Activated CD8-positive, alpha-beta memory T cell treated with anti-CD3 and anti-CD28 coated beads, Interleukin-2, amount 50 U/mL, for 24 hours (primary cell): ENCODE results near the gene NTRK2.

Experiments used
- DNase-seq: peaks from one replicate; pipeline ENCODE4 v3.0.0-alpha.2; 2020; ENCODE audit errors: extremely low read depth

Gene NTRK2

GRCh38 chr9:84939774-84940173, 270.2 kb downstream of the NTRK2 start:
- no peak for DNase-seq

DNA sequence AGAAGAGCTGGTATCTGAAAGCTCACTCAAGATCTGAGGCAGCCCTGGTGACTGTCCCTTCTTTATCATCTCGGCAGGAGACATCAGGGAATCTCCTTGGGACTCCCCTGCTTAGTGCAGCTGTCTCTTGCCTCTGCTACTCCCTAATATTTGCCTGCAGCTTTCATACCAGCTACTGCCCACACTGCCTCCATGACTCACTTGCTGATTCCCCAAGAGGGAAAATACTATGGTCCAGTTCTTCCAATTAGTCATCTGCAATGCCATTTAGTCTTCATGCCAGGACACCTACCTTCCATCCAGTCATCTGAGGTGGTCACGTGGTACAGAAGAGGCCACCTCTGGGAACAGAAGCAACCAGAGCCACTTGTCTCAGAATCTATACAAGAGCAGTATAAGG, 270.8 kb downstream of the NTRK2 start:
- no peak for DNase-seq

GRCh38 chr9:84941792-84942191, 272.3 kb downstream of the NTRK2 start:
- no peak for DNase-seq

DNA sequence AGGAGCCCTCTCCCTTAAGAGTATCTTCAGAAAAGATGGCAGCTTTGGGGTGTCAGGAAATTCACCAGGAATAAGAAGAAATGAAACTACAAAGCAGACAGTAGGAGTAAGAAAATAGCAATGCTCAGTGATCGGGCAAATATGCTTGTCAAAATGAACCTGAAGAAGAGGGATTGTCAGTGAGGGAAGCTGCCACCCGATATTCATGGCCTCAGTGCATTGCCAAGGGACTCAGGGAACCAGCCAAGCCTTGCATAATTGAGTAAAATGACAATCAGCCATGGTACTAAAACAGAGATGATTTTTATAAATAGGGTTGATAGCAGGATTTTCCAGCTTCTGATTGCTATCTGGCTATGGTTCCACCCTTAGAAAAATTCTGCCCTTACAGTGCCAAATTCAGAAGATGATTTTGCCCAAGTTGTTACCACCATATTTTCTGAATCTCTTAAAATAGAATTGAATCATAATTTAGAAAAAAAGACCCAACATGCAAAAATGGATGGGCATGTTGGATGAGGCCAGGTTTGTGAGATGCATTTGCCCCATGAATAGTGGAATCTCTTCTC, 274.0 kb downstream of the NTRK2 start:
- DNase-seq, result no peak

GRCh38 chr9:84945878-84946538, 276.5 kb downstream of the NTRK2 start:
- DNase-seq, result no peak

GRCh38 chr9:84947412-84947972, 278.0 kb downstream of the NTRK2 start:
- no peak for DNase-seq

DNA sequence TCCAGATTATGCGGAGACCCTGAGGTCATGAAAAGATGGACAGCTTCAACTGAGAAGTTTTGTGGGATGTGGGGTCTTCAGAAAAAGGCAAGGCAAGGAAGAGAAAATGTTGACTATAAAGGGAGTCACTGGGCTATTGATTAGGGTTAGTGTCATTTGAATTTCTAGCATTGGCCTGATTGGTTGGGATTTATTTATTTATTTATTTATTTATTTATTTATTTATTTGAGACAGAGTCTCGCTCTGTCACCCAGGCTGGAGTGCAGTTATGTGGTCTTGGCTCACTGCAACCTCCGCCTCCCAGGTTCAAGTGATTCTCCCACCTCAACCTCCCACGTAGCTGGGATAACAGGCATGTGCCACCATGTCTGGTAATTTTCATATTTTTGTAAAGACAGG, 279.7 kb downstream of the NTRK2 start:
- no peak for DNase-seq

GRCh38 chr9:84949971-84950370, 280.4 kb downstream of the NTRK2 start:
- DNase-seq, result no peak

- DNase-seq, result no peak
Measured at GRCh38 chr9:84950879-84951811, 281.6 kb downstream of the NTRK2 start.

DNA sequence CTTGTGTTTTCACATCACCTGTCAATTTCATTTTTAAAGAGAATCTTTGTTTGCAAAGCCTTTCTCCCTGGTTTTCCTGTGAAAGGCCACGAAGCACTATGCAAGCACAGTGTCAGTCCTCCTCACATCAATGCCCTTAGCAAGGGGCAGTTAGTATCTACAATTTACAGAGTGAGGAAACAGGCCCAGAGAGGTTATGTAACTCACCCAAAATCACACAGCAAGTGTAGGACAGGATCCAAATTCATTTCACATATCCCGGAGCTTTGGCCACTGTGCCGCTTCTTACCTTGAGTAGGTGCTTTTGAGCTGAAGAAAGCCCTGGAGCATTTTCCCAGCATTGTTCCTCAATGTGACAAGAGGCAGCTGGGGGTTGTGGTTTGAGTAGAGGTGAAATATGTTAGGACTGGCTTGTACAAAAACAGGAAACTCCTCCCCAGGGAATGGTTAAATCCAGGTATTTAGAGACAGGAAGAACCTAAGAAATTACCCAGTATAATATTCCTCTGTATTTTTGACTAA, 283.8 kb downstream of the NTRK2 start:
- DNase-seq, result no peak

GRCh38 chr9:84953797-84954705, 284.5 kb downstream of the NTRK2 start:
- no peak for DNase-seq

GRCh38 chr9:84955155-84955554, 285.6 kb downstream of the NTRK2 start:
- DNase-seq, result no peak

GRCh38 chr9:84955971-84956370, 286.4 kb downstream of the NTRK2 start:
- DNase-seq, result no peak

DNA sequence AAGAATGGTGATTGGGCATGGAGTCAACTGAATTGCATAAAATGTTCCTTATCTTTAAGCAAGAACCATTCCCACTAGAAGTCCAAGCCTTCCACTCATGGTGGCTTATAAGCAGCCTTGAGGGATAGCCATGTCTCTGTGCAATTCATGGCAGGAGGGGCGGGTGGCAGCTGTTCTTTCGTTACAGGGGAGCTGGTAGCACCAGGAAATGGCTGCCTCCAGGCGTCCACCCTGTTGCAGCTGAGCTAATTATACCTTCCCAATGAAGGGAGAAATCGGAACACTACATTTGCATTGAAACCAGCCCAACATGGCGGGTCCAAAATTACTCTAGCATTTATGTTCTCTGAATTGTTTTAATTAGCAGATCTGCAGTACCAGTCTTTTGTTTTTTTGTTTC, 289.8 kb downstream of the NTRK2 start:
- DNase-seq, result no peak

DNA sequence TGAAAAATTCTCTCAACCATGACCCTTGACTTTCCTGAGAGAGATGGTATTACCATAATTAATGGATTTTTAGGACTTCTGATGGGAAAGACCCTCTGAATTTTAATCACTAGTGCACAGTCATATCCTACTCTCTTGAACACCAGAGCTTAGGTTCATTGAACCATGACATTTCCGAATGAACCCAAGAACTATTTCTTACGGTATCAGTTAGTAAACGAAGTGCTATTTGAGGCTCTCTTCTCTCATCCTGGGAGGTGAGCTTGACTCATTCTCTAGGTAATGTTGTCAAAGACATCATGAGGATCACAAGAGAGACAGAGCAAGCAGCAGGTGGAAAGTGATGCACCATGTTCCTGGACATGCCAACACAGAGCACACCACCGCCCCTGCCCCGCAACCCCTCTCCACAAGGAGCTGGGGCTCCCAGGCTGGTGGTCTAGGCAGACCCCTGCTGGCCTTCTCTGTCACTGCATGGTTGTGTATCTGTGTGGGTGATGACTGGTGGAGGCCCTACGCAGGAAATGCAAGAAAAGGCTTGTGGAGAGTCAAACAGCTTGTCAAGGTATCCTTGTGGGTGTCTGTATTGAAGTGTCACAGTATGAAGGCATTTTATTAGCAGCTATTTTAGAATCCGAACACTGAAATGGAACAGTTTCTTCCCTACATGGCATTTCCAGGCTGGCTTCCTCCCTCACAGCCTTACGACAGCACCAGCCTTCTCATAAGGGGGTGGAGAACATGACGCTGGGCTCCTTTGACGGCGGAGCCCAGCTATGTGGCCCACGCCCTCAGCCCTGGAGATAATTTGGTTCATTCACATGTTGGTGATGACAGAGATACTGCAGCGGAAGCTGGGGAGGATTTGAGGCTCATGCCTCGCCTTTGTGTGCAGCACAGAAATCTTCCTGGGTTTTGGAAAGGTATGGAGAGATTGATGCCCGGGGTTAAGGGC, 297.6 kb downstream of the NTRK2 start:
- no peak for DNase-seq

- DNase-seq, result no peak
Measured at GRCh38 chr9:84969084-84969483, 299.6 kb downstream of the NTRK2 start.

- no peak for DNase-seq
Measured at GRCh38 chr9:84969736-84970135, 300.2 kb downstream of the NTRK2 start.

DNA sequence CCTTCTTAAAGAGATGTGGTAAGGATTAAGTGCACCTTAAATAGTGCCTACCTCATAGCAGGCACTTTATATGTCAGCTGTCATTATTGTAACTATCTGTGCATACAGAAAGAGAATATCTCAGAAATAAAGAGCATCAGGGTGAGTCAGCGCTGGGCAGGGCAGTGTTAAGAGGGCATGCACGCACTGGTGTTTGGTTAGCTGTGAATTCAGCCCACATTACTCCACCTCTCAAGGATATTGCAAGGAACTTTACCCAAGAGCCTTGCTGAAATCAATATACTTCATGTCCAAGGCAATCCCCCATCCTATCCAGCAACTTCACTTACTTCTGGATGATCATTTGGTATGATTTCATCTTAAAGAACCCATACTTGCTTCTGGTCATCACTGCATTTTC, 300.9 kb downstream of the NTRK2 start:
- DNase-seq, result no peak

DNA sequence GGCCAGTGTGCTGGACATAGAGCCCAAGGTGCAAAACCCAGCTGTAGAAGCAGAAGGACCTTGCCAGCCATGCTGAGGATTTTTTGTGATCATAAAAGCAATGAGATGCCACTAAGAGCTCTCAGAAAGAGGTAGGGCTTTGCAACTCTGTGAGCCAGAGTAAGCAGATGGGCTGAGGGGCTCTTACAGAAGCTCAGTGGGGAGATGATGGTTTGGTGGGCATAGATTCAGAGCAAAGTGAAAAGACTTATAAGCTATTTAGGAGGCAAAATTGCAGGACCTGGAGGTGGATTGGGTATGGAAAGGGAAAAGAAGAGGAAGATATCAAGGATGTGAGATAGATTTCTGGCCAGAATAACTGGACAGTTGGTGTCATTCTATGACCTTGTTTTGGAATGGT, 302.0 kb downstream of the NTRK2 start:
- DNase-seq, result no peak

DNA sequence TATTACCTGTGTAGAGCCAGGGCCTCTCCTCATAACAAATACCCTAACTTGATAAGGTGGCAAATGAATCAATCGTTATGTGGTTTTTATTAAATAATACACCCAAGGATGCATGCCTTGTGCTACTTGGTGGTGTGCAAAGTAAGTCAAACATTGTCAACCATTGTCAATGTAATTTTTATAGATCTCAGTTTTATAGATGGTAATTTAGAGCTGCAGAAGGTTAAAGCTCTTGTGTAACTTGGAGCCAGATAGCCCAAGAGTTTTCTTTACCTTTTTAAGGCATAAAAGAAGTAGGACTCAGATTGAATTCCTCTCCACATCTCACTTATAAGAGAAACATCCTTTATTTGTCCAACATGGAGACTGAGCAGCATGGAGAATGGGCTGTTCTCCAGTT, 304.7 kb downstream of the NTRK2 start:
- no peak for DNase-seq
